AG09309 (cell line): ENCODE results near the gene NXPH2.

Experiments used
- DNase-seq: peaks from one replicate; pipeline ENCODE4 v3.0.0-alpha.2; 2010; ENCODE audit warnings: low read depth
- H3K4me3 ChIP-seq: 2 replicates; pipeline ENCODE4 v1.5.1; 2011; ENCODE audit warnings: mild to moderate bottlenecking, low read depth, low read length, moderate library complexity; ENCODE audit not compliant: control insufficient read depth
- TF ChIP-seq, protein P1 (sequence below): IDR thresholded peaks from 2 replicates; pipeline ENCODE4 v1.5.1; 2011; ENCODE audit warnings: mild to moderate bottlenecking, low read depth, low read length, inconsistent platforms; ENCODE audit not compliant: insufficient read depth, control insufficient read depth; ENCODE audit errors: missing control alignments

NXPH2 gene

DNA sequence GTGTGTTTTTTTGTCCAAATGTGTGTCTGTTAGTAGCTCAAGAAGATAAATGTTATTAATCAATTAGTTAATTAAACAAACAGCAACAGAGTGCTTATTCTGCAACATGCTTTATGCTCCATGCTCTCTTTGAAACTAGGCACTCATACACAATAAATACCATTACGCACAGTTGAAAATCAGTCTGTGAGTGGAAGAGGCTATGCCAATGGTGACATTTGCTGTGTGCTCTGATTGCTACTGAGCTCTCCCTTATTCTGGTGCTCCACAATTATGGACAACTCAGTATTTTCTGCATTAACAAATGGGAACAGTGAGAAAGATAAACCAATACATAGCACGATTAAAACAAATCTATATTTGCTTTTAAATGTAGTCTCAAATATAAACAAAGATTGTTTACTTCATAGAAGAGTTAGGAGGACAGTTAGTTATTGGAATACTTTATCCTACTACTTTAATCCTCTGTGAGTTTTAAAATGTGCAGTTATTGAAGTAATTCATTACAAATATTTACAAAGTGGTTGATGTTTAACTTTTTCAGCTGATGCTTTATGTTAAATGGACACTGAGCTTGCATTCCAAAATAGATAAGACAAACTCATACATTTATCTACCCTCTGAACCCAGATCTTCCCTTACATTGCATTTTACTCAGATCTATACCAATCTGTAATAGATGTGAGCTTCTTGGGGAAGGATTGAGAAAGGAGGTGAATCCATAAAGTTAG is 55.3 kb downstream of the NXPH2 start:
- TF ChIP-seq, protein P1, sequence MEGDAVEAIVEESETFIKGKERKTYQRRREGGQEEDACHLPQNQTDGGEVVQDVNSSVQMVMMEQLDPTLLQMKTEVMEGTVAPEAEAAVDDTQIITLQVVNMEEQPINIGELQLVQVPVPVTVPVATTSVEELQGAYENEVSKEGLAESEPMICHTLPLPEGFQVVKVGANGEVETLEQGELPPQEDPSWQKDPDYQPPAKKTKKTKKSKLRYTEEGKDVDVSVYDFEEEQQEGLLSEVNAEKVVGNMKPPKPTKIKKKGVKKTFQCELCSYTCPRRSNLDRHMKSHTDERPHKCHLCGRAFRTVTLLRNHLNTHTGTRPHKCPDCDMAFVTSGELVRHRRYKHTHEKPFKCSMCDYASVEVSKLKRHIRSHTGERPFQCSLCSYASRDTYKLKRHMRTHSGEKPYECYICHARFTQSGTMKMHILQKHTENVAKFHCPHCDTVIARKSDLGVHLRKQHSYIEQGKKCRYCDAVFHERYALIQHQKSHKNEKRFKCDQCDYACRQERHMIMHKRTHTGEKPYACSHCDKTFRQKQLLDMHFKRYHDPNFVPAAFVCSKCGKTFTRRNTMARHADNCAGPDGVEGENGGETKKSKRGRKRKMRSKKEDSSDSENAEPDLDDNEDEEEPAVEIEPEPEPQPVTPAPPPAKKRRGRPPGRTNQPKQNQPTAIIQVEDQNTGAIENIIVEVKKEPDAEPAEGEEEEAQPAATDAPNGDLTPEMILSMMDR: no peak
- DNase-seq: no peak
- no peak overlapping the region for H3K4me3 ChIP-seq

DNA sequence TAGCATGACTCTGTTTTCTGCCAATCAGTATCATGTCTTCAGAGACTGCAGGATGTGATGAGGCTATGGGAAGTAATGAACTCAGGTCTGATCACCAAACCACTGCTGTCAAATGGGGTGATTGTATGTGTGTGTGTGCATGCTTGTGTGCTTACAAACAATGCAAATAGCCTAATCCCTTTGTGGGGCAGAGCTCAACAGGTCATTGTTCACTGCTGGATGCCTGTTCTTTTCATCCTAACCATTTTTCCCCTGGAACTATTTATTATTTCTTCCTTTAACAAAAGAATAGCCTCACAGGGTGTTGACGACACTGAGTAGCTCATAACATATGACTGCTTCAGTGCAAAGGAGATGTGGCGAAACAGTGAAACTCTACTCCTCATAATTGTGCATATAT is 55.9 kb downstream of the NXPH2 start:
- no peak for DNase-seq
- TF ChIP-seq, protein P1: no peak
- no peak overlapping the region for H3K4me3 ChIP-seq

DNA sequence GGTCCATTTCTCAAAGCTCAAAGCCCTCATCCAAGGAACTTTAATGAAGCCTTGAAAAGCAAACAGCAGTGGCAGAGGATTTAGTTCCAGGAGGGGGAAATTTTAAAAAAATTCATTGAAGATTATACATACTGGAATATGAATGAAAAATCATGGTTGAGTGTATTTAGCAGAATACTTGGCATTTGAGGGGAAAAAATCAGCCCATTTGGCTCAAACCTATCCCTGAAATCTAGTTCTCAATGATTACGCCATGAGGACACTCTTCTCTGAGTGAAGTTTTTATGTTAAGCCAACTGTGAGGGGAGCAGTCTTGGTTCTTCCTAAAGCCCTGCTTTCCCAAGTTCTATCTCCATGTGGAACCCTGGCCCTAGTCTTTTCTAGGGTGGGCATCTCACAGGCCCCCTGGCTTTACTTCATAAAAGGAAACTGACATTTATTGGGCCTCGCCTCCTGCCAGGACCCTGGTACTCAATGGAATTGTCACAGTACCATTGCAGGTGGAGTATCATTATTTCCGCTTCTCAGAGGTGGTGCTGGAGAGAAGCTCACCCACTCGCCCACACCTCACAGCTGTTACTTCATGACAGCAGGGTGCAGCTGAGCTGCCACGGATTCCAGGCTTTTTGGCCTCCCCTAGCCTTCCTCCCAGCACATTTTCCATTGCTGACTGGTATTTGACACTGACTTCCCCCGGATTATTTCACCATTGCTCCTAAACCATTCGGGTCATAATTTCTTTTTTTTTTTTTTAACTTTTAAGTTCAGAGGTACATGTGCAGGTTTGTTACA is 56.8 kb downstream of the NXPH2 start:
- TF ChIP-seq, protein P1: no peak
- no peak for DNase-seq

DNA sequence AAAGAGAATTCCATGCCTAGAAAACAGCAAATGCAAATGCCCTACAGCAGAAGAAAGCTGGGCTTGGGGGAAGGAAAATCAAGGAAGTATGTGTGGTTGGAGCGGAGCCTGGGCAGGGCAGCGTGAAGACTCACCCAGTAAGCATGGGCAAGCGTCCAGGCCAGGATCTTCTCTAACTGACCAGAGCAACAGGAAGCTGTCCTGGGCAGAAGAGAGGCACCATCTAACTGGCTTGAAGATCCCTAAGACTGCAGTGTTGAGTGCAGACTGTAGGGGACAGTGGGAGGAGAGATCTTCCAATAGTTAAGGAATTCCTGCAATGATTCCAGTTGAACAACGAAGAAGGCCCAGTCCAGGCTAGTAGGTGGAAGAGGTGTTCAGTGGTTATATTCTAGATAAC is 57.9 kb downstream of the NXPH2 start:
- no peak overlapping the region for H3K4me3 ChIP-seq
- DNase-seq: no peak
- TF ChIP-seq, protein P1: no peak

More for the DNA sequence above, 56.8 kb downstream of the NXPH2 start:
- H3K4me3 ChIP-seq: no peak overlapping the region

DNA sequence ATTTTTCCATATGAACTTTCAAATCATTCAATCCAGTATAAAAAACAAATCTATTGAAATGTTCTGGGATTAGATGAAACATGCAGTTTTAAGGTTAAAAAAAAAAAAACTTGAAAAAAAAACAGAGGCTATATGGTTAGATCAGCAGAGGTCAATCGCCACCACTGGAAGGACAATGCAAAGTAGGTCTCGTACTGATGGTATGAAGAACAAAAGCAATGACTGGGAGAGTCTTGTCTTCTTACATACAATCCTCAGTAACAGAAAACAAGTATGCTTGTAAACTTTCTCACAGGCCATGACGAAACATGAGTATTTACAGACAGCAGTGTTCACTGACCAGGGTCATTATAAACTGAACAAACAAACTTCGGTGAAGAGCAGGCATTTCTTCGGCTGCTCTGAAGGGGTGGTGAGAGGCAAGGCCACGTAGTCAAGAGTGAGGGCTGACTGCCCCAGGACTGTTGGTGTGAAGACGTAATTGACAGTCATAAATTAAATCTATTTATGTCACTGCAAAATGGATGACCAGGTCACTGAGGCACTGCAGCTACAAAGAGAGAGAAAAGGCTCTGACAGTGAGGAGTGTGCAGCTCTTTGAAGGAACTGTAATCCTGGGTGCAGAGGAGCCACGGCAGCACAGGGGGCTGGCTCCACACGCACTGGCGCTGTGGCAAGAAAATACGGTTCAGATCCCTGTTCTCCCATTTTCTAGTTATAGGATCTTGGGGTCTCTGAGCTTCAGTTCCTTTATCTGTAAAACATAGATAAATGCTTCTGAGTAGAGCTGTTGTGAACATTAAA is 60.0 kb downstream of the NXPH2 start:
- DNase-seq: no peak
- TF ChIP-seq, protein P1: no peak
- H3K4me3 ChIP-seq: no peak overlapping the region

DNA sequence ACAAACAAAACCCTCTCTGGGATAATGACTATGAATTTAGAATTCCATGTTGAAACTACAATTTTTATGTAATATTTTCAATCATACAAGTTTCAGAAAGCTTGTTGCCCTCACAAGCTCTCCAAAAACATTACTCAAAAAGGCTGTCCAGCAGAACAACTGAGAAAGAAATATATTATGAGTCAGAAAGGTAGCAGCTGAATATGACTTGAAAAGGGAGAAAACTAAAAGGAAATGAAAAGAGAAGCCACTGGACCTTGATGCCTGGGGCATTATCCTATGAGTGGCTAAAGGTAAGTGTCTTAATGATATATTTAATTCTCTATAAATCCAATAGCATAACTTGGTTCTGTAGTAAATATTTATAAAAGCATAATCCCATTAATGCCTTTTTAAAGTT is 61.8 kb downstream of the NXPH2 start:
- TF ChIP-seq, protein P1: no peak
- DNase-seq: no peak
- no peak overlapping the region for H3K4me3 ChIP-seq
